ENCODE results near the gene PRPF31. TPM values are rescaled to one million over a fixed set of nuclear protein-coding genes. Genes with fewer than 3 reads are reported as not detected.

PRPF31 gene
- total and polyA plus RNA-seq, 2 of the 4 experiments (the other 2 are of a cell fraction), result 65.4 to 66.1 TPM

DNA sequence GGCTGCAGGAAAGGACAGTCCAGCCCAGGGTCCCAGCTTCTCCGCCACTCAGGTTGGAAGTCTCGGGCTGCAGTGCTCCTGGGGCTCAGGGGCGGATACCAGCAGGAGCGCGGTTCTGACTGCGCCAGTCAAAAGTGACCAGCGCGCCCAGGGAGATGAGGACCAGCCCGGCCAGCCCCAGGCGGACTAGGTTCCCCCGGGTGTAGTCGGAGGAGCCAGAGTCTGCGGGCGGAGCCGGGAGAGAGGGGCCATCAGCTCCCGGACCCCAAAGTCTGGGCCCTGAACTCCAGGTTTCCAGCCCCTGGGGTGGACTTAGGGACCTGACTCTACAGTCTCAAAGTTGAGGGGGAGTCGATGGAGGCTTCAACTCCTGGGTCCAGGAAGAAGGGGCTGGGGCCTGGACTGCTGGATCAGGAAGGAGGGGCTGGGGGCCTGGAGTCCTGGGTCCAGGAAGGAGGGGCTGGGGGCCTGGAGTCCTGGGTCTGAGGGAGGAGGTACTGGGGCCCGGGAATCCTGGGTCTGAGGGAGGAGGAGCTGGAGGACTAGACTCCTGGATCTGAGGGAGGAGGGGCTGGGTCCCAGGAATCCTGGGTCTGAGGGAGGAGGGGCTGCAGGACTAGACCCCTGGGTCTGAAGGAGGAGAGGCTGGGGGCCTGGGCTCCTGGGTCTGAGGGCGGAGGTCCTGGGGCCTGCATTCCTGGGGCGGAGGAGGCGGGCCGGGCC, 20.3 kb upstream of the PRPF31 start:
- Histone ChIP-seq H3K4me1 (ENCODE audit: control insufficient read depth, insufficient read depth, low read length) (peaks cover 6% of the 10 kb centered on the region), H3K4ac (ENCODE audit: low read depth, low read length) (no peak overlapping the region; the same call in 1 of the 2 replicates), H3K9me1 (ENCODE audit: insufficient read depth, low read length) (no peaks in the 10 kb centered on the region), H3K27ac (ENCODE audit: insufficient read depth, low read length) (no peak overlapping the region), H4K91ac (ENCODE audit: insufficient read depth, low read depth, low read length) (no peak overlapping the region), H4K20me1 (ENCODE audit: insufficient read depth, low read length) (no peaks in the 10 kb centered on the region), H2BK15ac (ENCODE audit: low read depth, low read length) (no peak overlapping the region), H3K4me2 (ENCODE audit: low read depth, low read length) (peak overlapping the region; percentile 85), H3K79me1 (ENCODE audit: low read depth in 1 of 2, low read length in 2 of 2) (no peaks in the 10 kb centered on the region), H3K4me3 (ENCODE audit: insufficient read depth, low read depth, low read length) (peak overlapping the region; percentile 39; the same call in 1 of the 2 replicates), H3K14ac (replicated peaks; ENCODE audit: low read depth, low read length) (no peak overlapping the region), H3K23ac (ENCODE audit: low read depth, low read length) (no peak overlapping the region), H4K8ac (ENCODE audit: low read depth in 2 of 2, low read length in 2 of 2) (peak overlapping the region; percentile 32 to 33; a peak in 1 of 4 replicates), H3K36me3 (ENCODE audit: control insufficient read depth, insufficient read depth, low read length) (no peaks in the 10 kb centered on the region), H2AFZ (replicated peaks; ENCODE audit: low read length, poor library complexity) (peak overlapping the region; percentile 95), H3K18ac (ENCODE audit: low read depth, low read length) (no peak overlapping the region), H2BK5ac (ENCODE audit: low read depth, low read length, poor library complexity, severe bottlenecking) (no peak overlapping the region), H3K27me3 (ENCODE audit: control insufficient read depth, insufficient read depth, low read length) (peaks cover 3% of the 10 kb centered on the region; the same call in 1 of the 2 replicates), H3K56ac (ENCODE audit: extremely low read depth, insufficient read depth, low read length) (no peak overlapping the region), H4K5ac (ENCODE audit: low read depth, low read length) (no peak overlapping the region; the same call in 1 of the 2 replicates), H2AK5ac (ENCODE audit: low read depth, low read length) (no peak overlapping the region), H3K9me3 (ENCODE audit: control insufficient read depth, insufficient read depth, low read length) (no peaks in the 10 kb centered on the region), H2AK9ac (replicated peaks; ENCODE audit: low read depth, low read length, poor library complexity) (peak overlapping the region; percentile 90), H2BK20ac (ENCODE audit: low read depth, low read length) (no peak overlapping the region), H2BK120ac (ENCODE audit: low read depth, low read length) (no peak overlapping the region), H3K9ac (ENCODE audit: low read depth, low read length) (peak overlapping the region; percentile 31; the same call in 1 of the 2 replicates)
- 64% methylated on average over 16 of the region's 22 CpGs; no CpG with 5 or more reads in 1 of the 2 experiments for WGBS, 2 experiments (ENCODE audit: extremely low coverage in 2 of 2, insufficient read length in 1 of 2)
- ATAC-seq (ENCODE audit: low read depth) (no peak), DNase-seq (no peak)
- CTCF ChIA-PET, result interaction anchor here (0.5 kb wide), 1 partner anchor 307 kb away, joined by 3 read pairs; no protein-coding TSS in a partner anchor
- in situ Hi-C loops (cut with MboI; ENCODE audit: low sequenced_read_pairs) (no loop called here), intact Hi-C loops (cut with micrococcal nuclease) (loop anchor here (5.0 to 10.0 kb wide), 2 partner anchors 288 to 760 kb away; partner anchors contain the start of gene ZNF845), dilution Hi-C loops (cut with HindIII; ENCODE audit: low sequenced_read_pairs, unreplicated experiment) (no loop called here)
- no TSS peak for BruUV-seq (replicated peaks)
- POLR2A ChIA-PET (ENCODE audit: unreplicated experiment), result no interaction called here
- TF ChIP-seq CTCF (conservative IDR thresholded peaks at IDR 0.05; ENCODE audit: low read depth, low read length), result no peak
- no peak for TF ChIP-seq MXI1 (IDR thresholded peaks at IDR 0.05; ENCODE audit: borderline replicate concordance, low read depth, low read length)
- no peak for TF ChIP-seq RFX5 (IDR thresholded peaks at IDR 0.05; ENCODE audit: low read depth, low read length)
- no peak for TF ChIP-seq CHD1 (IDR thresholded peaks at IDR 0.05; ENCODE audit: low read depth, low read length)
- TF ChIP-seq MAZ (IDR thresholded peaks at IDR 0.05; ENCODE audit: borderline replicate concordance, low read depth, low read length), result no peak
- TF ChIP-seq, protein P1, sequence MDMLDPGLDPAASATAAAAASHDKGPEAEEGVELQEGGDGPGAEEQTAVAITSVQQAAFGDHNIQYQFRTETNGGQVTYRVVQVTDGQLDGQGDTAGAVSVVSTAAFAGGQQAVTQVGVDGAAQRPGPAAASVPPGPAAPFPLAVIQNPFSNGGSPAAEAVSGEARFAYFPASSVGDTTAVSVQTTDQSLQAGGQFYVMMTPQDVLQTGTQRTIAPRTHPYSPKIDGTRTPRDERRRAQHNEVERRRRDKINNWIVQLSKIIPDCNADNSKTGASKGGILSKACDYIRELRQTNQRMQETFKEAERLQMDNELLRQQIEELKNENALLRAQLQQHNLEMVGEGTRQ (IDR thresholded peaks at IDR 0.05; ENCODE audit: low read depth, low read length), result no peak
- no peak for TF ChIP-seq NFE2L2 (IDR thresholded peaks at IDR 0.05; ENCODE audit: low read depth, low read length)
- TF ChIP-seq MAFK (IDR thresholded peaks at IDR 0.05; ENCODE audit: low read depth, low read length), result no peak
- TF ChIP-seq FOS (IDR thresholded peaks at IDR 0.05; ENCODE audit: low read depth, low read length), result no peak
- no peak for TF ChIP-seq SMC3 (IDR thresholded peaks at IDR 0.05; ENCODE audit: low read depth, low read length)
- no peak for TF ChIP-seq POLR2A (IDR thresholded peaks at IDR 0.05; ENCODE audit: low read depth, low read length)
- no peak for TF ChIP-seq RAD21 (IDR thresholded peaks at IDR 0.05; ENCODE audit: low read length)
- TF ChIP-seq, protein P2, sequence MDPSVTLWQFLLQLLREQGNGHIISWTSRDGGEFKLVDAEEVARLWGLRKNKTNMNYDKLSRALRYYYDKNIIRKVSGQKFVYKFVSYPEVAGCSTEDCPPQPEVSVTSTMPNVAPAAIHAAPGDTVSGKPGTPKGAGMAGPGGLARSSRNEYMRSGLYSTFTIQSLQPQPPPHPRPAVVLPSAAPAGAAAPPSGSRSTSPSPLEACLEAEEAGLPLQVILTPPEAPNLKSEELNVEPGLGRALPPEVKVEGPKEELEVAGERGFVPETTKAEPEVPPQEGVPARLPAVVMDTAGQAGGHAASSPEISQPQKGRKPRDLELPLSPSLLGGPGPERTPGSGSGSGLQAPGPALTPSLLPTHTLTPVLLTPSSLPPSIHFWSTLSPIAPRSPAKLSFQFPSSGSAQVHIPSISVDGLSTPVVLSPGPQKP (IDR thresholded peaks at IDR 0.05; ENCODE audit: borderline replicate concordance, low read depth, low read length), result no peak
- no peak for TF ChIP-seq BHLHE40 (IDR thresholded peaks at IDR 0.05; ENCODE audit: low read depth, low read length)
- no peak for TF ChIP-seq CEBPB (IDR thresholded peaks at IDR 0.05; ENCODE audit: low read depth, low read length)
